BLaER1 treated with 17β-estradiol and CSF1 and Interleukin-3, amounts not matched to agents 10 nM and 100 nM (cell line): Measurements from ENCODE around the gene TPGS1.
"Not testable (repeated sequence)": the region's sequence is repeated elsewhere in the genome, so short reads cannot be mapped to it uniquely, and the experiment has no call there.

Experiments used
- H3K27ac ChIP-seq, 11 experiments: shearing (Covaris generic); formaldehyde crosslinking; 2 replicates each; pipeline ENCODE4 v1.8.1; 2022
- H3K27me3 ChIP-seq, 11 experiments: shearing (Covaris generic); formaldehyde crosslinking; 2 replicates each; pipeline ENCODE4 v1.8.1; 2022
- H3K36me3 ChIP-seq, 11 experiments: shearing (Covaris generic); formaldehyde crosslinking; 2 replicates each; pipeline ENCODE4 v1.8.1; 2022
- H3K4me1 ChIP-seq, 10 experiments: shearing (Covaris generic); formaldehyde crosslinking; 2 replicates each; pipeline ENCODE4 v1.8.1; 2022
- H3K4me2 ChIP-seq, 11 experiments: shearing (Covaris generic); formaldehyde crosslinking; 2 replicates each; pipeline ENCODE4 v1.8.1; 2022
- H3K4me3 ChIP-seq, 10 experiments: shearing (Covaris generic); formaldehyde crosslinking; 2 replicates each; pipeline ENCODE4 v1.8.1; 2022
- H3K9ac ChIP-seq, 11 experiments: shearing (Covaris generic); formaldehyde crosslinking; 2 replicates each; pipeline ENCODE4 v1.8.1; 2022
- H3K9me3 ChIP-seq, 11 experiments: shearing (Covaris generic); formaldehyde crosslinking; replicated peaks in 1 of 11; 2 replicates each; pipeline ENCODE4 v1.8.1; 2022
- H4K20me1 ChIP-seq, 11 experiments: shearing (Covaris generic); formaldehyde crosslinking; 2 replicates each; pipeline ENCODE4 v1.8.1; 2022
- Cebpa-rat ChIP-seq, 11 experiments: shearing (Covaris generic); IDR thresholded peaks; 2 replicates each; pipeline ENCODE4 v1.8.1; 2022

Gene TPGS1

DNA sequence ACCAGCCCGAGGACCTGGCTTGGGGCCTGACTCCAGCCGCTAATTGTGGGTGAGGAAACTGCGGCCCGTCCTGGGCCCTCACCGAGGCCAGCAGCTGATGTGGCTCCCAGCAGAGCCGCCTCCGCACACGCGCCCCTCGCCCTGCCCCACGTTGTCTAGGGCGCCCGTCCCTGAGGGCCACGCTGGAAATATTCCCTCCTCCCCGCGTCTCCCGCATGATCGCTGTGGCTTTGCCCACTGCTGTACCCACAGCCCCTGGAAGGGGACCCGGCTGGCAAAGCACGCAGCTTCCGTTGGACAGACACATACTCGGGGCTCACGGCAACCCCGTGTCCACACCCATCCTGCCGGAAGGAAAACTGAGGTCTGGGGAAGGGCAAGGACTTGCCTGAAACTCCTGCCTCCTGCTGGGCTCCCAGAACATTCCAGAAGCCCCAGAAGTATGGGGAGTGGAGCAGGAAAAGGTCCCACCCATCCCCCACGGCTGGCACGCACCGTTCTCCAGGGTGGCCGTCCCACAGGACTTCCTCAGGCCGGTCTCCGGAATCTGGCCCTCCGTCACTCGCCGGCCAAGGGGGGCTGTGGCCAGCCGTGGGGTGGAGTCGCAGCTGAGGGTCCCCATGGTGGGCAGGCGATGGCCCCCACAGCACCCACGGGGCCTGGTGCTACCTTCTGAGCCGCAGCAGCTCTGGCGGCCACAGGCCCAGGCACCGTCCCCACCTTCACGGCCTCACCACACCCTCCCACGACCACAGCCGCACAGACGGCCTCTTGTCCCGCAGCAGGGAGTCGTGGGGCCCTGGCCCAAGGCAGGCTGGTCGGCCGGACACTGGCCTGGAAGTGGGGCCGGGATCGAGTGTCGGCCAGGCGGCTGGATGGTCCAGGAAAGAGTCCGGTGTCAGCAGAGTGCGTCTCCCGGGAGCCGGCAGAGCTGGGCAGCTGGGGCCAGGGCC lies 32.9 kb upstream of the TPGS1 start:
- Histone ChIP-seq H3K27ac (no peak overlapping the region), H3K4me3 (no peak overlapping the region), H3K9me3 (no peaks in the 10 kb centered on the region), H4K20me1 (no peaks in the 10 kb centered on the region; a peak in 1 of 22 replicates), H3K27me3 (no peaks in the 10 kb centered on the region), H3K4me2 (no peak overlapping the region), H3K36me3 (no peaks in the 10 kb centered on the region), H3K9ac (no peak overlapping the region), H3K4me1 (peaks cover 0 to 5% (median 0%) of the 10 kb centered on the region in 10 experiments; a peak in 3 of 20 replicates)
- TF ChIP-seq Cebpa-rat (IDR thresholded peaks at IDR 0.05), result no peak

DNA sequence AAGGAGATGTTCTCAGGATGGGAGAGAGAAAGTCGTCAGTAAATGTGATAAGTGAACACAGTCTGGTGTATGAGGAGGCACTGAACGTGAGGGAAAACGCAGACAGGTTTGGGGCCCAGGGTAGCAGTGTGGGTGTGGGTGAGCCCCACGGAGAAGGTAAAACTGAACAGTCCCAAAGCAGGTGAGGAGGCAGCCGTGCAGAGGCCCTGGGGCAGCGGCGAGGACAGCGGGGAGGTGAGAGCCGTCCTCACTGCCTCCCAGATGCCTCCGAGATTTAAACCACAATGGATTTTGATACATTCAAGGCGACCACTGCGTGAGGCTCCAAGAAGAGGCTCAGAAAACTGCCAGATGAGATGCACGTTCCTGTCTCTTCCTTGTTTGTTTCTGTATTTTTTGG lies 31.9 kb upstream of the TPGS1 start:
- H3K27me3 ChIP-seq, result no peaks in the 10 kb centered on the region
- H3K4me1 ChIP-seq, result 0 out of 20 replicates have a peak, but pooled peaks cover 0 to 5% (median 0%) of the 10 kb centered on the region in 10 experiments
- no peak overlapping the region for H3K27ac ChIP-seq
- no peak for TF ChIP-seq Cebpa-rat (IDR thresholded peaks at IDR 0.05)
- peaks cover 4 to 9% (median 6%) of the 10 kb centered on the region in 11 experiments; a peak in 19 of 22 replicates for H3K9me3 ChIP-seq
- H3K4me3 ChIP-seq, result no peak overlapping the region
- no peak overlapping the region for H3K4me2 ChIP-seq
- H4K20me1 ChIP-seq, result no peaks in the 10 kb centered on the region; a peak in 1 of 22 replicates
- H3K9ac ChIP-seq, result no peak overlapping the region
- H3K36me3 ChIP-seq, result no peaks in the 10 kb centered on the region

DNA sequence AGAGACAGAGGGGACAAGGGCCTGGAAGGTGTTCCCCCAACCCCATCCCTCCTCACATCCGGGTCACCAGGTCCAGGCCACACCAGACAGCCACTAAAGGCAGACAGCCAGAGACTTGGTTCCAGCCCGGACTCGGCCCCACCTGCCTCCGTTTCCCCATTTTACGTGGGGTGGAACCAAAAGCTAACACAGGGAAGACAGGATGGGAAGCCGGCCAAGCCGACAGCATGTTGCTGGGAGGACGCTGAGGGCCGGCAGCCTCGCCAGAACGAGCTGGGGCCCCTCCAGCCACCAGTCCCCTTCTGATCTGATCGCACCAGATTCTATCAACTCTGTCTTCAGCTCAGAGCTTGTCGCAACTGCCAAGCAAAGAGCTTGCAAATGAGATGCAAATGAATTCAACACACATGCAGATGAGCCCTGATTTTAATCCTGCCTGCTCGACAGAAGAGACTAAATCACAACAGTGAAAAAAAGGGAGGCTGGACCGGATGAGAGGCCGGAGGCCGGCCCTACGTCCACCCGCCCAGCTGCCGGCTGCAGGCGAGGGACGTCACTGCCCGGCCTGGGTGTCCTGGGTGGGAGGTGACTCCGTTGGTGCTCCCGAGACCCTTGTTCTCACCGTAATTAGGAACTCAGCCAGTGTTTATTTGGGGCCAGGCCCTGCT lies 28.9 kb upstream of the TPGS1 start:
- H4K20me1 ChIP-seq, result no peaks in the 10 kb centered on the region
- no peak for TF ChIP-seq Cebpa-rat (IDR thresholded peaks at IDR 0.05)
- no peak overlapping the region for H3K27ac ChIP-seq
- no peaks in the 10 kb centered on the region for H3K36me3 ChIP-seq
- no peaks in the 10 kb centered on the region for H3K27me3 ChIP-seq
- no peak overlapping the region for H3K4me3 ChIP-seq
- no peaks in the 10 kb centered on the region for H3K4me1 ChIP-seq
- H3K9ac ChIP-seq, result no peak overlapping the region
- no peak overlapping the region for H3K4me2 ChIP-seq
- H3K9me3 ChIP-seq, result peaks cover 21 to 32% (median 26%) of the 10 kb centered on the region in 11 experiments

DNA sequence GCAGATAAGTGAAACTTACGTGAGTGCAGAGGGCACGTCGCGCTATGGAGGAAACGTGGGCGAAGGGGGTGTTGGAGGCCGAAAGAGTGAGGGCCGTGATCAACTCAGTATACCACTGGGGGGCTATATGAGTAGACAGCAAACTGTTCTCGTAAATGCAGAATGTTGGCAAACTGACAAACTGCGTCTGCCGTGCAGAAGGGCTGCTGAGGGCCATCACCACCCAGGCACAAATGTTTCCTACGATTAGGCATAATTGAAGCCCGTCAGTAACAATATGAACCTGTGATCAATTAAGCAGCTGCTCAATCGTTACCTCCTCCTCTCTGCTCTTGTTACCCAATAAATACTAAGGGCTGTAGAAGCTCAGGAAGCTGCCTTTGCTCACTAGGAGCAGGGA lies 28.3 kb upstream of the TPGS1 start:
- H3K4me2 ChIP-seq, result no peak overlapping the region
- H3K27ac ChIP-seq, result no peak overlapping the region
- no peaks in the 10 kb centered on the region for H3K36me3 ChIP-seq
- H4K20me1 ChIP-seq, result no peaks in the 10 kb centered on the region
- H3K9me3 ChIP-seq, result peaks cover 21 to 32% (median 26%) of the 10 kb centered on the region in 11 experiments
- no peak overlapping the region for H3K9ac ChIP-seq
- H3K4me3 ChIP-seq, result no peak overlapping the region
- H3K4me1 ChIP-seq, result no peaks in the 10 kb centered on the region
- no peaks in the 10 kb centered on the region for H3K27me3 ChIP-seq
- TF ChIP-seq Cebpa-rat (IDR thresholded peaks at IDR 0.05), result no peak

DNA sequence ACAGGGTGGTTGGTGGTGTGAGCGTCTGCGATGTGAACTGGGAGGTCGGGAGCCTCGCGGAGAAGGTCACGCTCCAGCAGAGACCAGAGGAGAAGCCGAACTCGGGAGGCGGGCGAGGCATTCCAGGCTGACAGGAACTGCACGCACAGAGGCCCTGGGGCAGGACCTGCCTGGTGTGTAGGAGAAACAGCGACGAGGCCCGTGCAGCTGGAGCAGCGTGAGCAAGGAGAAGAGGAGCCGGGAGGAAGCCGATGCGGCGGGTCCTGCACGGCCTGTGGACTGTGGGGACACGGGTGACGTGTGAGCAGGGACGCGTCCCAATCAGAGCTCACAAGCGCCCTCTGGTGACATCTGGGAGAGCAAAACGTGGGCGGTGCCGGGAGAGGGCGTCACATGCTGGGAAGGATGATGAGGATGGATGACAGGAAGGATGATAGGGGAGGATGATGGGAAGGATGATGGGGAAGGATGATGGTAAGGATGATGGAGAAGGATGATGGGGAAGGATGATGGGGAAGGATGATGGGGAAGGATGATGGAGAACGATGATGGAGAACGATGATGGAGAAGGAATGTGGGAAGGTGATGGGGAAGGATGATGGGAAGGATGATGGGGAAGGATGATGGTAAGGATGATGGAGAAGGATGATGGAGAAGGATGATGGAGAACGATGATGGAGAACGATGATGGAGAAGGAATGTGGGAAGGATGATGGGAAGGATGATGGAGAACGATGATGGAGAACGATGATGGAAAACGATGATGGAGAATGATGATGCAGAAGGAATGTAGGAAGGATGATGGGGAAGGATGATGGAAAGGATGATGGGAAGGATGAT lies 27.1 kb upstream of the TPGS1 start:
- Histone ChIP-seq H3K4me2 (no peak overlapping the region), H3K4me3 (no peak overlapping the region), H3K9me3 (peaks cover 21 to 32% (median 26%) of the 10 kb centered on the region in 11 experiments), H3K36me3 (no peaks in the 10 kb centered on the region), H3K9ac (no peak overlapping the region), H3K27ac (no peak overlapping the region), H3K4me1 (no peaks in the 10 kb centered on the region; a peak in 1 of 20 replicates), H4K20me1 (no peaks in the 10 kb centered on the region), H3K27me3 (no peaks in the 10 kb centered on the region)
- TF ChIP-seq Cebpa-rat (IDR thresholded peaks at IDR 0.05), result no peak

DNA sequence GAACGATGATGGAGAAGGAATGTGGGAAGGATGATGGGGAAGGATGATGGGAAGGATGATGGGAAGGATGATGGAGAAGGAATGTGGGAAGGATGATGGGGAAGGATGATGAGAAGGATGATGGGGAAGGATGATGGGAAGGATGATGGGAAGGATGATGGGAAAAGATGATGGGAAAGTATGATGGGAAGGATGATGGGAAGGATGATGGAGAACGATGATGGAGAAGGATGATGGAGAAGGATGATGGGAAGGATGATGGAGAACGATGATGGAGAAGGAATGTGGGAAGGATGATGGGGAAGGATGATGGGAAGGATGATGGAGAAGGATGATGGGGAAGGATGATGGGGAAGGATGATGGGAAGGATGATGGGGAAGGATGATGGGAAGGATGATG lies 26.2 kb upstream of the TPGS1 start:
- not testable (repeated sequence) for H3K27me3 ChIP-seq, H3K4me1 ChIP-seq, H3K27ac ChIP-seq, H3K4me2 ChIP-seq, H3K4me3 ChIP-seq, H3K36me3 ChIP-seq, H3K9ac ChIP-seq, H4K20me1 ChIP-seq
- peaks cover 21 to 32% (median 26%) of the 10 kb centered on the region in 11 experiments for H3K9me3 ChIP-seq

DNA sequence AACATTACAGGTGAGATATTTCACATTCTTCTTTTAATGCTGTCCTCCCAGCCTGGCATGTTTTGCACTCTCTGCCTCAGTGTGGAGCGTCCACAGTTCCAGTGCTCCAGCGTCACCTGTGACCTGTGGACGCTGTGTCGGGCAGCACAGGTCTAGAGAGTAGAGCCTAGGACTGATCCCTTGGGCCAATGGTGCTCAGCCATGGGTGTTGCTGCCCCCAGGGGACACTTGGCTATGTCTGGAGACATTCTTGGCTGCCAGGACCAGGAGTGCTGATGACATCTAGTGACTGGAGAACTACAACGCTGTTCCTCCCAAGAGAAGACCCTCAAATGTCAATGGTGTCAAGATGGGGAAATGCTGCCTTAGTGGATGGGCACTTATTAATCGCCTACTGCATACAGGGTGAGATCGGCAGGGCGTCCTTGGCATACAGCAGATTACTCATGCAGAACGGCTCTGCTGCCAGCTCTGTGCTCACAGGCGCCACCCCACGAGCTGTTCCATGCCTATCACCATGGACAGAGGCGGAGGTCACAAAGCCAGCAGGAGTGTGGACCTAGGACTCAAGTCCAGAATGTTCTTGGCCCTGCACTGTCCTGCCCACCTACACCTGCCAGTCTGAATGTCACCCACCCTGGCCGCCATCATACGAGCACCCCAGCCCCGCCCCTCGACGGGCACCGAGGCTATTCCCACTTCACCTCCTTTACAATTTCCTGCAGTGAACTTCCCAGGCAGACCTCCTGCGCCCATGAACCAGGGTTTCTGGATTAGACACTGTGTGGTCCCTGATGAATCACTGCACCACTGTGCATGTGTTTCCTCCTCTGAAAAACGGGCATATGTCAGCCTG lies 24.9 kb upstream of the TPGS1 start:
- peaks cover 21 to 32% (median 26%) of the 10 kb centered on the region in 11 experiments for H3K9me3 ChIP-seq
- H3K4me2 ChIP-seq, result no peak overlapping the region
- no peak overlapping the region for H3K27ac ChIP-seq
- H3K4me1 ChIP-seq, result peaks cover 0 to 2% (median 0%) of the 10 kb centered on the region in 10 experiments; a peak in 2 of 20 replicates
- H4K20me1 ChIP-seq, result no peaks in the 10 kb centered on the region
- TF ChIP-seq Cebpa-rat (IDR thresholded peaks at IDR 0.05), result no peak
- H3K27me3 ChIP-seq, result no peaks in the 10 kb centered on the region
- H3K36me3 ChIP-seq, result no peaks in the 10 kb centered on the region
- no peak overlapping the region for H3K4me3 ChIP-seq
- no peak overlapping the region for H3K9ac ChIP-seq

DNA sequence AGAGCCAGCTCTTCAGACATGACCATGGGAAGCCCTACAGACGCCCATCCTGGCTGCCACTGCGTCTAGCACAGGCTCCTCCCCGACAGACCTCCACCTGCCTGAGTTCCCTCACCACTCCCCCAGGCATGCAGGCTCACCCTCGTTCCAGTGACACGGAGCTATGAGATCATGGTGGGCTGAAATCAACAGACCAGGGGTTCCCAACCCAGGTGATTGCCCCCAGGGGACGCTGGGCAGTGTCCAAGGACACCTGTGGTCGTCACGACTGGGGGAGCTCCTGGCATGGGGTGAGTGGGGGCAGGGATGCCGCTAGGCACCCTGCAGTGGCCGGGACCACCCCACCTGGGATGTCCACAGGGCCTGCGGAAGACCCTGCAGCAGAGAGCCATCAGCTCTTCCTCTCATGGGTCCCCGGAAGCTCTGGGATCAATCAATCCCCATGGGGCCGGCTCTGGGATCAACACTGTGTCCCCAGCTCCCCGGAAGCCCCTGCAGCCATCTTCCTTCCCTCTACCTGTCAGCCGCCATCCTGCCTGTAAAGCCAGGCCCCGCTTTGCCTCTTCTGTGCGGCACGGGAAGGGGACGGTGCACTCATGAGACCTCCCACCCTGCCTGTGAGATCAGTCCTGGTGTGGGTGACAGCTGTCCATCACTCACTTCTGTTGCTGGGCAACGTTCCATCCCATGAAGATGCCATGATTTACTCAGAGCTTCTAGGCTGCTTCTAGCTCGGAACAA lies 23.8 kb upstream of the TPGS1 start:
- peaks cover 0 to 10% (median 6%) of the 10 kb centered on the region in 10 experiments; a peak in 10 of 20 replicates for H3K4me1 ChIP-seq
- H3K27me3 ChIP-seq, result no peaks in the 10 kb centered on the region
- no peaks in the 10 kb centered on the region for H3K36me3 ChIP-seq
- no peak overlapping the region for H3K27ac ChIP-seq
- peaks cover 21 to 32% (median 26%) of the 10 kb centered on the region in 11 experiments for H3K9me3 ChIP-seq
- H3K4me2 ChIP-seq, result no peak overlapping the region
- H4K20me1 ChIP-seq, result no peaks in the 10 kb centered on the region
- TF ChIP-seq Cebpa-rat (IDR thresholded peaks at IDR 0.05), result no peak
- no peak overlapping the region for H3K9ac ChIP-seq
- H3K4me3 ChIP-seq, result no peak overlapping the region
